ENCODE measurements around the gene PUS1. TPM values are rescaled to one million over a fixed set of nuclear protein-coding genes. Genes with fewer than 3 reads are reported as not detected.

Gene PUS1
- total RNA-seq, 2 donors from 2014 or later: 11.2 to 33.6 TPM

- H3K36me3 ChIP-seq (replicated peaks in 1 of 2; ENCODE audit: insufficient read depth in 1 of 2, low read depth in 2 of 2): peaks cover 28 to 50% of the 10 kb centered on the region in 2 donors
- no peak overlapping the region for H3K4me3 ChIP-seq
- TF ChIP-seq POLR2A (IDR thresholded peaks at IDR 0.05): no peak
- TF ChIP-seq, protein P1, sequence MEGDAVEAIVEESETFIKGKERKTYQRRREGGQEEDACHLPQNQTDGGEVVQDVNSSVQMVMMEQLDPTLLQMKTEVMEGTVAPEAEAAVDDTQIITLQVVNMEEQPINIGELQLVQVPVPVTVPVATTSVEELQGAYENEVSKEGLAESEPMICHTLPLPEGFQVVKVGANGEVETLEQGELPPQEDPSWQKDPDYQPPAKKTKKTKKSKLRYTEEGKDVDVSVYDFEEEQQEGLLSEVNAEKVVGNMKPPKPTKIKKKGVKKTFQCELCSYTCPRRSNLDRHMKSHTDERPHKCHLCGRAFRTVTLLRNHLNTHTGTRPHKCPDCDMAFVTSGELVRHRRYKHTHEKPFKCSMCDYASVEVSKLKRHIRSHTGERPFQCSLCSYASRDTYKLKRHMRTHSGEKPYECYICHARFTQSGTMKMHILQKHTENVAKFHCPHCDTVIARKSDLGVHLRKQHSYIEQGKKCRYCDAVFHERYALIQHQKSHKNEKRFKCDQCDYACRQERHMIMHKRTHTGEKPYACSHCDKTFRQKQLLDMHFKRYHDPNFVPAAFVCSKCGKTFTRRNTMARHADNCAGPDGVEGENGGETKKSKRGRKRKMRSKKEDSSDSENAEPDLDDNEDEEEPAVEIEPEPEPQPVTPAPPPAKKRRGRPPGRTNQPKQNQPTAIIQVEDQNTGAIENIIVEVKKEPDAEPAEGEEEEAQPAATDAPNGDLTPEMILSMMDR (IDR thresholded peaks at IDR 0.05): no peak
- no peaks in the 10 kb centered on the region for H3K9me3 ChIP-seq
- 90 to 96% methylated on average over 13 to 22 of the region's 23 CpGs for WGBS, 2 donors
- H3K27me3 ChIP-seq: no peaks in the 10 kb centered on the region
- DNase-seq: peak in 1 of 4 donors; percentile 11
- ATAC-seq: no peak
- intact Hi-C loops (cut with DNase I): no loop called here
- no peak overlapping the region for H3K27ac ChIP-seq
- H3K4me1 ChIP-seq: peaks cover 14% of the 10 kb centered on the region
Observed at GRCh38 chr12:131910302-131911027, 18.6 kb upstream of the PUS1 start.

DNA sequence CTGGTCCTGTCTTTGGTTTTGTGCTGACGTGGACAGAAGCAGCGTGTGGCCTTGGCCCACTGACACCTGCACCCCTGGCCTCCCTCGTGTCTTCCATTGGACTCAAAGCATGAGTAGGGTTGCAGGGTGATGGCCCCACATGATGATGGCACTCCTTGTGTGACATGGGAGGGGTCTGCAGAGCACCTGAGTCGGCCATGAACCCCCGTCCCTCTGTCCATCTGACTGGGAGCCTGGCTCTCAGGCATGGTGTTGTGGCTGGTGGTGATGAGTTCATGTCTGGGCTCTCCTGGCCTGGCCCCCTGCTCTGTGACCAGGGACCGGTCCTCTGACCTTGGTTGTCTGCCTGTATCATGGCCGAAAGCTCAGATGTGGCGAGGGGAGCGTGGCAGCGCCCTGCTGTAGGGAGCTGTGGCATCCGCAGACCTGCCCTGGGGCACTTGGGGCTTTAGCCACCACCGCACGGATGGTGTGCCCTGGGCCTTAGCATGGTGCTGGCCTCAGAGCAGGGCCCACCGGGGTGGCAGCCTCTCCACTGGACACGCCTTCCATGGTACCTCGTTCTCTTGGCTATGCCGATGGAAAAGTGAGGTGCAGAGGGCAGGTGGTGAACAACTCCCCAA lies 17.9 kb upstream of the PUS1 start:
- DNase-seq (peak in 1 of 4 donors; percentile 11), ATAC-seq (no peak)
- Histone ChIP-seq H3K4me3 (no peak overlapping the region), H3K27me3 (no peaks in the 10 kb centered on the region), H3K27ac (no peak overlapping the region), H3K36me3 (replicated peaks in 1 of 2; ENCODE audit: insufficient read depth in 1 of 2, low read depth in 2 of 2) (peaks cover 35 to 55% of the 10 kb centered on the region in 2 donors), H3K4me1 (peaks cover 14% of the 10 kb centered on the region), H3K9me3 (no peaks in the 10 kb centered on the region)
- WGBS, 2 donors: 88% methylated on average over 16 of the region's 17 CpGs; no CpG with 5 or more reads in 1 of the 2 donors
- TF ChIP-seq, protein P1 (IDR thresholded peaks at IDR 0.05): no peak
- no peak for TF ChIP-seq POLR2A (IDR thresholded peaks at IDR 0.05)
- intact Hi-C loops (cut with DNase I): no loop called here

- TF ChIP-seq, protein P1 (IDR thresholded peaks at IDR 0.05): no peak
- no peak for TF ChIP-seq POLR2A (IDR thresholded peaks at IDR 0.05)
- 80 to 82% methylated on average over 8 to 22 of the region's 22 CpGs for WGBS, 2 donors
- peak in 1 of 4 donors; percentile 7 for DNase-seq
- Histone ChIP-seq H3K36me3 (replicated peaks in 1 of 2; ENCODE audit: insufficient read depth in 1 of 2, low read depth in 2 of 2) (peaks cover 42 to 62% of the 10 kb centered on the region in 2 donors), H3K4me1 (peaks cover 14% of the 10 kb centered on the region), H3K27ac (peak overlapping the region in 3 of 4 donors; percentile 19 to 71 (median 63)), H3K9me3 (no peaks in the 10 kb centered on the region), H3K4me3 (no peak overlapping the region), H3K27me3 (no peaks in the 10 kb centered on the region)
- intact Hi-C loops (cut with DNase I): no loop called here
- ATAC-seq: no peak
Observed at GRCh38 chr12:131911851-131912477, 17.1 kb upstream of the PUS1 start.

DNA sequence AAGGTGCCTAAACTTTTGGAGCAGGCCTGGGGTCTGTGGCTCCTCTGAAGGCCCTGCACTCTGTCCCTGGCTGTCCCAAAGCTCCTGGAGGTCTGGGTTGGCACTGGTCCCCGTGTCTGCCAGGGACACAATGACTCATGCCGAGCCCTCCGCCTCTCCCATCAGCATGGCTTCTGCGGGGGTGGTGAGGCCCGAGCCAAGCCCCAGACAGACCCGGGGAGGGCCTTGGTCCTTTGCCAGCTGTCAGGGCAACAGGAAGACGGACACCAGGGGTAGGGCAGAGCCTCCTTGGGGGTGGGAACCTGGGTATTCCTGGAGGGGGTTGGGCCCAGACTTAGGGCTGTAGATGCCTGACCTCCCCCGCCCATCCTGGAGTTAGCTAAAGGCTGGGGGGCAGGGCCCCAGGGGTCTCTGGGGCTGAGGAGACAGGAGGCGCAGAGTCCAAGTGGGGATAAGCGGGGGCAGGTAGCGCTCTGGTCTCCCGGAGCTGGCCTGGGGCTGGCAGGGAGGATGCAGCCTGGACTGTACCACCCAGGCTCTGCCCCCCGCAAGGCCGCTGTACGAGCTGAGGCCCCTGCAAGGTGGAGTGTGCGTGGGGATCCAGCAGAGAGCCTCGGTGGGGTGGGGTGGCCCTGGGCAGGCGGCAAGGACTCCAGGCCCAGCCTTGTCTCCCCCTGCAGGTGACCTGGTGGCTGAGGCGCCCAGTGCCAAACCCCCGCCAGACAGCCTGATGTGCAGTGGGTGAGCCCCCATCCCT lies 16.4 kb upstream of the PUS1 start:
- peak; percentile 75 to 89 (median 82) for DNase-seq
- ATAC-seq: peak; percentile 81
- peaks cover 14% of the 10 kb centered on the region for H3K4me1 ChIP-seq
- H3K27ac ChIP-seq: peak overlapping the region in 3 of 4 donors; percentile 19 to 71 (median 63)
- intact Hi-C loops (cut with DNase I): no loop called here
- H3K4me3 ChIP-seq: no peak overlapping the region
- TF ChIP-seq, protein P1 (IDR thresholded peaks at IDR 0.05): no peak
- TF ChIP-seq POLR2A (IDR thresholded peaks at IDR 0.05): peak in 1 of 3 donors; percentile 29
- H3K27me3 ChIP-seq: no peaks in the 10 kb centered on the region
- WGBS, 2 donors: 50 to 72% methylated on average over 12 to 20 of the region's 20 CpGs
- H3K9me3 ChIP-seq: no peaks in the 10 kb centered on the region
- peaks cover 42 to 58% of the 10 kb centered on the region in 2 donors for H3K36me3 ChIP-seq (replicated peaks in 1 of 2; ENCODE audit: insufficient read depth in 1 of 2, low read depth in 2 of 2)
